Kidney epithelial cell (primary cell): ENCODE measurements around the gene PDZK1IP1. TPM values are rescaled to one million over a fixed set of nuclear protein-coding genes. Genes with fewer than 3 reads are reported as not detected.

Experiments used
- DNase-seq: peaks from one replicate; pipeline ENCODE4 v3.0.0-alpha.2; 2010; ENCODE audit warnings: low read depth
- H3K27me3 ChIP-seq: 2 replicates; pipeline ENCODE4 v1.6.0; 2011; ENCODE audit warnings: low read length; ENCODE audit not compliant: control insufficient read depth, insufficient read depth
- H3K36me3 ChIP-seq: 2 replicates; pipeline ENCODE4 v1.5.1; 2011; ENCODE audit warnings: low read length; ENCODE audit not compliant: control insufficient read depth, insufficient read depth
- H3K4me3 ChIP-seq: 2 replicates; pipeline ENCODE4 v1.5.1; 2011; ENCODE audit warnings: low read depth, mild to moderate bottlenecking, control low read depth, low read length
- CTCF ChIP-seq: IDR thresholded peaks from 2 replicates; pipeline ENCODE4 v1.5.1; 2011; ENCODE audit warnings: mild to moderate bottlenecking, moderate library complexity, low read length, control low read depth, inconsistent platforms; ENCODE audit not compliant: insufficient read depth, poor library complexity, severe bottlenecking
- total RNA-seq: library from RNA; depleted of rRNA; stranded (reverse); fragments of >200 nt; gene quantifications from 2 replicates; pipeline ENCODE4 v1.2.3, GENCODE V29; 2015

PDZK1IP1 gene
- total RNA-seq, 1 donor from 2014 or later, result 28.1 TPM

- peak overlapping the region; percentile 22 for H3K4me3 ChIP-seq
- TF ChIP-seq CTCF, result no peak
- H3K36me3 ChIP-seq, result no peaks in the 10 kb centered on the region
- no peak for DNase-seq
- peaks cover 60% of the 10 kb centered on the region for H3K27me3 ChIP-seq
Measured at GRCh38 chr1:47224676-47225399, 35.0 kb upstream of the PDZK1IP1 start.

GRCh38 chr1:47223921-47224675, 34.3 kb upstream of the PDZK1IP1 start:
- no peak for DNase-seq
- Histone ChIP-seq H3K36me3 (no peaks in the 10 kb centered on the region), H3K27me3 (peaks cover 52% of the 10 kb centered on the region), H3K4me3 (no peak overlapping the region)
- no peak for TF ChIP-seq CTCF

GRCh38 chr1:47223174-47223920, 33.5 kb upstream of the PDZK1IP1 start:
- Histone ChIP-seq H3K27me3 (peaks cover 45% of the 10 kb centered on the region), H3K4me3 (no peak overlapping the region), H3K36me3 (no peaks in the 10 kb centered on the region)
- no peak for DNase-seq
- no peak for TF ChIP-seq CTCF

- Histone ChIP-seq H3K4me3 (no peak overlapping the region), H3K27me3 (peaks cover 40% of the 10 kb centered on the region), H3K36me3 (no peaks in the 10 kb centered on the region)
- TF ChIP-seq CTCF, result no peak
- DNase-seq, result no peak
Measured at GRCh38 chr1:47222476-47222875, 32.6 kb upstream of the PDZK1IP1 start.

- Histone ChIP-seq H3K27me3 (peaks cover 15% of the 10 kb centered on the region), H3K4me3 (no peak overlapping the region), H3K36me3 (no peaks in the 10 kb centered on the region)
- DNase-seq, result no peak
- no peak for TF ChIP-seq CTCF
Measured at GRCh38 chr1:47219590-47220220, 29.9 kb upstream of the PDZK1IP1 start.
